Activated CD4-positive, alpha-beta T cell treated with anti-CD3 and anti-CD28 coated beads, Interleukin-10, Interleukin-2, amounts not matched to agents 100 ng/mL and 50 ng/mL, durations not matched to agents 16 hours and 8 hours (primary cell): ENCODE results near the gene MORN1.

Experiments used
- DNase-seq: peaks from one replicate; pipeline ENCODE4 v3.0.0-alpha.2; 2020

The MORN1 gene

DNA sequence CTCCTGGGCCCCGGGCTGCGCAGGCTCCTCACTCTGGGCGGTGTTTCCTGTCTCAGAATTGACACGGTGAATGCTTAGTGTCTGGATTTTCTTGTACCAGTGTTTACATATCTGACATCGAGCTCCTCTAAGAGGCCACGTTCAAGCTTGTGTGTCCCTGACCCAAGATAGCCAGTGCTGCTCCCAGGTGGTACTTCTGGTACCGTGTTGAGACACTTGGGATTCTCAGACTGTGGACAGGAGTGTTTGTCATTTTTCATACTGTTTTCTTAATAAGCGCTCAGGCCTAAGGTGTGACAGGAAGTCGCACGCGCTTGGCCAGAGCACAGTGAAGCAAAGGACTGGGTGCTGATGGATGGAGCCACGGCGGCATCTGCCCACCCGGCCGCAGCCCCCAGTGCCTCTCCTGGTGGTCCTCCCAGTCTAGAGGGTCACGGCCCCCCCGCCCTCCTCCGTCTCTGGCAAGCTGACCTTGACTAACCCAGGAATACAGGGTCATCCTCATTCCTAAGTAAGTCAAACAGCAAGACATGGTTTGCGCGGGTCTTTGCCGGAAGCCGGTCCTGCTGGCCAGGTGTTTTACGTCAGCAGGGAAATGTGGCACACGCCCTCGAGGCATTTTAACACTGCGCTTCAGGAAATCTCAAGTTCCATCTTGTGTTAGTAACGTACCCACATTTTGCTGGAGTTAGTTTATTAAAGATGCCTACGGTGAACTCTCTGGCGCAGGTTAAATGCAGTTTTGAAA, 13.0 kb upstream of the MORN1 start:
- DNase-seq: no peak

DNA sequence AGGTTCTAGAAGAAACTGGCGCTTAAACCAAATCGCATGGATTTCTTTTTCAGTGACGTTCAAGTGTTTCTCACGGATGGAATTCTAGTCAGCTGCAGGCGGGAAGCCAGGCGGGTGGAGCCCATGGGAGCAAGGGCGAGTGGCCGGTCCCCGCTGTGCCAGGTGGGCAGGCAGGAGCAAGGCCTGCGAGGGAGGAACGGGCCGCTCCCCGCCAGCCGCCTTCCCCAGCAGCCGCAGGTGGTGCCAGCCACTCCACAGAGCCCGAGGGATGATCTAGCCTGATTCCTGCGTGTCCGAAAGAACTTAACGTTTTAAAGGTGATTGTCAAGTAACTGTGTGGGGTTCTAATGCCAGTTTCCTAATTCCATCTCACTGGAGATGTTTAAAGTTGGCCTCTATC, 11.9 kb upstream of the MORN1 start:
- no peak for DNase-seq

DNA sequence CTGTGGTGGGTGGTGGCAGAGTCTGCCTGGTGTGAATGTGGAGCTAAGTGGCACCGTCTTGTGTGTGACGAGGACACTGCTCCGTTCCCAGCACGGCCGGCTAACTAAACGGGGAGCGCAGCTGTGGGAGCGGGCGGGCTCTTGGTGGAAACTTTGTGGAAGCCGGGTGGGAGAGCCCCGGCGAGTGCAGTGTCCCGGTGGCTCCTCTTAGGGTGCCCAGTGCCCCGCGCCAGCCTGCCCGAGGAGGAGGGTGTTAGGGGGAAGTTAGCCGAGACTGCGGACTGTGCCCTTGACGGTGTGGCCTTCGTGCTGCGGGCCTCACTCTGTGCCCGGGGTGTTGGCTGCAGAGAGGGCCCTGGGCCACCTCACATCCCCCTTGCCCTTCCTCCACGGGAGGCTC, 11.1 kb upstream of the MORN1 start:
- DNase-seq: no peak

DNA sequence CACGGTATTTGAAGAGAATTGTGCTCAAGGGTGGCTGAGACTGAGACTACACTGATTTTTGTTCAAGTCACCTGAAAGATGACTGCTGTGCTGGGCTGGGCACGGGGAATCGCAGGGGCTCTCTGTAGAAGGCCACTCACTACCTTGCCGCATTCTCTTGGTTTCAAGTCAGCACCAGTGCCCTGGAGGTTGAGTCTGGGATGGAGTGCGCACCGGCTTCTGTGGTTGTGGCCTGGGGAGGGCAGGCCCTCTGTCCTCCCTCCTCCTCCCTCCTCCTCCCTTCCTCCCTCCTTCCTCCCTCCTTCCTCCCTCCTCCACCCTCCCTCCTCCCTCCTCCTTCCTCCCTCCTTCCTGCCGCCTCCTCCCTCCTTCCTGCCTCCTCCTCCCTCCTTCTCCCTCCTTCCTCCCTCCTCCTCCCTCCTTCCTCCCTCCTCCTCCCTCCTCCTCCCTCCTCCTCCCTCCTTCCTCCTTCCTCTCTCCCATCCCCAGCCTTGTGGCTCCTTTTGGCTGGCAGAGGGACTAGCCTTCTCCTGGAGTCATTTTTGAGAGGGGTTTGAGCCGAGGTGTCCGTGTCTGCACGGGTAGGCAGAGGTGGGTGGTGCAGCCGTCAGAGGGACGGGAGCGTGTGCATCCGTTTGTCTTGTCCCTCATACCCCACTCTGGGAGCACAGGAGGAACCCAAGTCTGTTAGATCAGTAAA, 9.7 kb upstream of the MORN1 start:
- no peak for DNase-seq

DNA sequence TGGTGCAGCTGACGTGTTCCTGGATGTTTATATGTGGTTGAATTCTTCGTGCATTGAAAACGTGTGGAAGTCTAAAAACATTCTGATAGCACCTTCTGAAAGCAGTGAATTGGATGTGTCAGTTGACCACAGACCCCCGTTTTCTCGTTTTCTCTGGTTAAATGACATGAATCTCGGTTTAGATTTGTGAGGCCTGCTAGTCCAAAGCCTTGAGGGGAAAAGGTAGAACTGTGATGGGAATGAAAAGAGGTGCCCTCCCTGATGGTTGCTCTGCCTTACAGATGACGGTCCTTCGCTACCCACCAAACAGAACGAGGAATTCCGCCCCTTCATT, 9.2 kb upstream of the MORN1 start:
- DNase-seq: no peak

DNA sequence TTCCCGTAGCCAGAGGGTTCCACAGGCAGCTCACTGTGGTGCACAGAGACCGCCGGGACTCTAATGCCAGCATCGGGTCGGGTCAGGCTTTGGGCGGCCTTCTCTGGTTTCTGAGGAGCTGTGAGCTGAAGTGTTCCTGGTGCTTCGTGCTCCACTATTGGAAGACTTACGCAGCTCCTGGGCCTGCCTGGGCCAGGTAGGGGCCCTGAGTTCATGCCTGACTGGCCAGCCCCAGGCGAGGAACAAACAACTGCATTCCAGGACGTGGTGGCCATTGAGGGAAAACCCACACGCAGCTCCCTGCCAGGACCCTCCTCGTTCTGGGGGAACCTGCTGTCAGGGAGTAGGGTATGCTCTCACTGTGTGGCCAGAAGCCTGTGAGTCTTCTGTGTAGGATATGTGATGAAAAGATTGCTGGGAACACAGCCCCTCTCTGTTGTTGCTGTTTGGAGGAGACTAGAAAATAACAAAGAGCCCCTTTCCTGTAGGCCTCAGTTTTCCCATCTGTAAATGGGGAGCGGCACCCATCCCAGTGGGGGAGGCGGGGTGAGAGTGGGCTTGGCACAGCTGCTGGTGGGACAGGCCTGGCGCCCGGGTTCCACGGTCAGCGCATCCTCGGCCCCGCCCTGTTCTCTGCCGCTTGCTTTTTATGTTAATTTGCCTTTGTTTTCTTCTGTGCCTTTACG, 8.7 kb upstream of the MORN1 start:
- DNase-seq: no peak

DNA sequence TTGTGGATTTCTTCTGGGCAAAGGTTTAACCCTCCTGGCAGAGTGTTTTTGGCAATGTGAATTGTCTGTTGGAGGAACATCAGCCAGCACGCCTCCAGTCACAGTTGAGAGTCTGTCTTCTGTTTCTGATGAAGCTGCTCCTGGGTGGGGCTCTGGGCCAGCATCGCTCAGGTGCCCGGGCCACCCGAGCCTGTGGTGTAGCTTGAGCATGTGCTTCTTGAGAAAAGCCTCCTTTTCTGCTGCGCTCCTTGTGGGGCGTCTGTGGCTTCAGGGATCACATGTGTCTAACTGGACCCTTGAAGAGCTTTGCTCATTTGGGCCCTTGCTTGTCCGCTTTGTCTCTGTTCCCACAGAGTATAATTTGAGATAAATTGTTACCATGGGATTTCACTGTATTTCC, 7.5 kb upstream of the MORN1 start:
- no peak for DNase-seq

DNA sequence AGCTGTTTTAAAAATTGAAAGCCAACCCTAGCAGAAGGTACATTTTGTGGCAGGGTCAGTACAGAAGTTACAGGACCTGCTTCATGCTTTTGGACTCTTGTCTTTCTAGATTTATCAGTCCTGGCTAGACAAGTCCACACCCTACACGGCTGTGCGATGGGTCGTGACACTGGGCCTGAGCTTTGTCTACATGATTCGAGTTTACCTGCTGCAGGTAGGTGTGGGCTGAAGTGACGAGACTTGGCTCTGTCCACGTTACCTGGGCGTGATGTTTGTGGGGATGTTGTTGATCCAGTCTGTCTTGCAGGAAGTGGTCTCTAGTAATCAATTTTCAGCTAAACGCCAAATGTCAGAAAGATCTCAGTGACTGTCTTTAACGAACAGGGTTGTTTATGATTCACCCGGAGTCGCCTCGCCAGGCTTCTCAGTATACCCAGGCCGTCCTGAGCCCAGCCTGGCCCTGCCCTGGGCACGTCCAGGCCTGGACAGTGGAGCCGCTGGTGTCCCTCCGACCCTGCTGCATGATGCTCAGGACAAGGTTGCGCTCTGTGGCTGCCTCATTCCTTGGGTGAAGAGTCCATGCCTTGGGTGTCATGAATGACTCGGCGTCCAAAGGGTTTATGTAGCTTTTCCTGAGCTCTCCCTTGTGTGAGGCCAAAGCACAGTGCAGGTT, 5.8 kb upstream of the MORN1 start:
- DNase-seq: no peak

DNA sequence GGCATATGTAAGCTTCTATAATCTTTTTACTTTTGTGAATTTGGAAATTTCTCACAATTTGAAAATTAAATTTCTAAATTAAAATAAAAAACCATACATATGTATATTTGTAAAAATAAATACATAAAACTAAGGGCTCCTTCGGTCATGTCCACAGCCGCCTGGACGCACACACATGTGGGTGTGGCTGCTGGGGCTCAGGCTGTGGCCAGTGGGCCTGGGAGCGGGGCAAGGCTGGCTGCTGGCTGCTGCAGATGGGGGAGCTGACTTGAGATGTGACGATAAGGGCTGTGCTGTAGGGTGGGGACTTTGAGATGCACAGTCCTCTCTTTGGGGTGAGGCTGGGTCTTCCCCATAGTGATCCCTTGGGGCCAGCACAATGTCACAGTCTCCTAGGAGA, 5.1 kb upstream of the MORN1 start:
- no peak for DNase-seq

DNA sequence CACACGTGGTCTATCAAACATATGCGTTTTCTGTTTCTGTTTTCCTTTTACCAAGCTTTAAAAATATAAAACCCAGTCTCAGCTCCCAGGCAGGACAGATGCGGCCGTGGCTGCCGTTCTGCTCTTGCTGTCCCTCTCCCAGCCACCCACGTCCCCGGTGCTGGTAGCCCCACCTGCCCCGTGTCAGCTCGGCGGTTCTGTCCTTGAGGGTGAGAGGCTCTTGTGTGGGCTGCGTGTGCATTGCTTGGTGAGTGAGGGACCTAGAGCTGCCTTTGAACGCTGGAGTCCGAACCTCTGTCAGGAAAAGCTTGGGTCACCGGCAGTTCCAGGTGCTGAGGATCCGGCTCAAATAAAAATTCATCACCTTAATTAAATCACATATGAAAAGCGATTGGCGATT, 4.7 kb upstream of the MORN1 start:
- no peak for DNase-seq

DNA sequence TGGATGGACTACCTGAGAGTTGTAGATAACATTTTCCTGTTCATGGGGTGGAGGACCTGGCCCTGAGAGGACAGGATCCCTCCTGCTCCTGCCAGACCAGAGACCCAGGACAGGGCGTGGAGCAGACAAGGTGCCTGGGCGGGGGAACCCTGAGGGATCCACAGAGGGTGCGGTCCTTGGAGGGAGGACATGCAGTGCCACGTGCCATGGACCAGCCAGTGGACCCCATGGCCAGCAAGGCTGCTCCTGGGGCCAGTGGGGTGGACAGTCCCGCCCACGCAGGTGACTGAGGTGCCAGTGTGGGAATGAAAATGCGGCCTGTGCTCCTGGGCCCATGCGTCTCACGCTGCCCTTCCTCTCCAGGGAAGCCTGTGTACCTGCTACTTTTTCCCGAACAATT, 3.9 kb upstream of the MORN1 start:
- no peak for DNase-seq

DNA sequence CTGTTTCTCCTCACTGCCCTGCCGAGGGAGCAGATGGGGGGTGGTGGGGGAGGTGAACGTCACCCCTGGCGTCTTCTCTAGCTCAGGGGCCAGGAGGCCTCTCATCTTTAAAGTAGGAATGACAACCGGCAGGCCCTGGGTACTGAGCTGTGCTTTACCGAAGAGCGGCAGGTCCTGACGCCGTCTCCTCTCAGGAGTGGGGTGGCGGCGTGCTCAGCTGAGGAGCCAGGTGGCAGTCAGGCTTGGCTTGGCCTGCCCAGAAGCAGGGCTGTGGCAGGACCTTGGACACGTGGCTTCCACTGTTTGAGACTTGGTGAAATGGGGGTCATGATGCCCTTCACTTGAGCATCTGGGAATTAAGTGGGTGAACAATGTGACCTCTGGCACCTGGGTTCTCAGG, 3.4 kb upstream of the MORN1 start:
- DNase-seq: no peak

DNA sequence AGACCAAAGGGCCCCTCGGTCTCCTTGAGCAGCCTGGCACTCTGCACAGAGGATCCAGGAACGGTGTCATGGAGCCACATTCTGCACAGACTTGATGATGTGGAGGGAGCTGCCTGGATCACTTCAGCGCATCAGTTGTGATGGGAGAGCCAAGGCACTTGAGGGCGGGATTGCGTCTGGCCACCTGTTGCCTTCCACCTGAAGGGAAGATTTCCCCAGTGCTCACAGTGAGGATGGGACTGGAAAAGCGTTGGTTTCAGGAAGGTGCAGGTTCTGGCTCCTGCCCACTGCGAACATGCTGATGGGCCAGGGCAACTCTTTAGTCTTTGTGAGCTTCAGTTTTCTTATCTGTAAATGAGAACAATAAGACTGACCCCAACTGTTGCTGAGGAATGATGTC, 2.9 kb upstream of the MORN1 start:
- no peak for DNase-seq

DNA sequence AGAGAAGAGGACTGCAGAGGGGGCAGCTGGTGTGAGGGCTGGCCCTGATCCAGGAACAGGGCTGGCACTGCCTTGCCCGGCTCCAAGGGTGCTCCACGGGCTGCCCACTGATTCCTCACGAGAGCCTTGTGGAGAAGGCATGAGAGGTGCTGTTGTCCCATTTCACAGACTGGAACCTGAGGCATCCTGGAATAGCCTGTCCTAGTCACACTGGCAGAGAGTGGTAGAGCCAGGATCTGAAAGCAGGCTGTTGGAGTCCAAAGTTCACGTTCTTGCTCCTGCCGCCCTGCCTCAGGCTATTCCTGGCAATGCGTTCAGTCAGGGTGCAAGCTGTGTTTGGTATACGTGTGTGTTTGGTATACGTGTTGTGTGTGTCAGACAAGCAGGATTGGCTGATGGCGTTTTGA, 2.1 kb upstream of the MORN1 start:
- no peak for DNase-seq

DNA sequence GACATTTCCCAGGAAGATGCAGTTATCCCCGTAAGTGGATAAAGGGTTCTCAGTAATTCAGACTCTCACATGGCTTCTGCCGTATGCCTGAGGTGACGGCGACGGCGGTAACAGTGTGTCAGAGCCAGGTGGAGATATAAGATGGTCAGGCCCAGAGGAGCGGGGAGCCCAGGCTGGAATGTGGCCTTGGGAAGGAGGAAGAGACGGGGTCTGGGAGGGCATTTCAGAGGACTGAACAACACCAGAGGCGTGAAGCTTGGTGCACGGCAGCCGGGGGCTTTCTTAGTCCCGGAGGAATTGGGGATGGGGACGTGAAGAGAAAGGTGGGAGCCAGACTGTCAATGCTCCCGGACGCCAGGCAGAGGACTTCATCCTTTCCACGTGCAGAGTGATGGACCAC, 1.3 kb upstream of the MORN1 start:
- DNase-seq: no peak

DNA sequence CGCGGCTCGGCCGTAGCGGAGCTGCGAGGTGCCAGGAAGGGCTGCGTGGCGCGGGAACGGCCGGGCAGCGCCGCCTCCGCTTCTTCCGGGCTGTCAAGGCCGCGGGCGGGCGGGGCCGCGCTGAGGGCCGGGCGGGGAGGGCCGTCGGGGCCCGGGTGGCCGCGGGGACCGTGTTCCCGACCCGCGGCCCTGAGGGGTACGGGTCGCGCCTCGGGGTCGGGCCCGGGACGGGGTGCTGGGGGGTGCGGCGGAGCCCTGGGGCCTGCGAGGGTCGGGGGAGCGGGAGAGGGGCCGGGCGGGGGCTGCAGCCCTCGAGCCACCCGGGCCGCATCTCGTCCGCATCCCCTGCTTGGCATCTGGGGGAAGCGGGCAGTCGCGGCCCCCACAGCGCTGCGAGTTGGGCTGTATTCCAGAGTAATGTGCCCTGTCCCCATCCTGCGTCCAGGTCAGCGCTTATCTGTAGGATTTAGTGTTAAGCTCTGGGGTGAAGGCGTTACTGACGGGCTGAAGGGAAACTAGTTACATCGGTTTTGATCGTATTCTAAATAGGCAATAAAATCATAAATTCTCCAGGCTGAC, 666 bp upstream of the MORN1 start:
- no peak for DNase-seq

DNA sequence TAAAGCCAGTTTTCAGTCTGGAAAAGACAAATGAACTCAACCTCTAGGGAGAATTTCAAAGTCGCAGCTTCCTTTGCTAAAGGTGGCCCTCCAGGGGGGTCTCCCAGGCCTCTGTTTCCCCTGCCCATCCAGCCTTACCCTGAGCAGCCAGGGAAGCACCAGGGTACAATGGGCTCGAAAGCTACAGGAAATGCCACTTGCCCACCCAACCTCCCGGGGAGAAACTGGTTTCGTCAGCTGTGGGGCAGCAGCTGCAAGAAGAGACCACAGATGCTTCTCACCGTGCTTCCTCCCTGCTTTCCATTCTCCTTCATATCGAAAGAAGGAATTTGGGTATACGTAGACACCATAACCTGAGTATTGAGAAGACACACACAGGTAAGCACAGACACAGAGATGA, 1.7 kb downstream of the MORN1 start:
- DNase-seq: no peak

DNA sequence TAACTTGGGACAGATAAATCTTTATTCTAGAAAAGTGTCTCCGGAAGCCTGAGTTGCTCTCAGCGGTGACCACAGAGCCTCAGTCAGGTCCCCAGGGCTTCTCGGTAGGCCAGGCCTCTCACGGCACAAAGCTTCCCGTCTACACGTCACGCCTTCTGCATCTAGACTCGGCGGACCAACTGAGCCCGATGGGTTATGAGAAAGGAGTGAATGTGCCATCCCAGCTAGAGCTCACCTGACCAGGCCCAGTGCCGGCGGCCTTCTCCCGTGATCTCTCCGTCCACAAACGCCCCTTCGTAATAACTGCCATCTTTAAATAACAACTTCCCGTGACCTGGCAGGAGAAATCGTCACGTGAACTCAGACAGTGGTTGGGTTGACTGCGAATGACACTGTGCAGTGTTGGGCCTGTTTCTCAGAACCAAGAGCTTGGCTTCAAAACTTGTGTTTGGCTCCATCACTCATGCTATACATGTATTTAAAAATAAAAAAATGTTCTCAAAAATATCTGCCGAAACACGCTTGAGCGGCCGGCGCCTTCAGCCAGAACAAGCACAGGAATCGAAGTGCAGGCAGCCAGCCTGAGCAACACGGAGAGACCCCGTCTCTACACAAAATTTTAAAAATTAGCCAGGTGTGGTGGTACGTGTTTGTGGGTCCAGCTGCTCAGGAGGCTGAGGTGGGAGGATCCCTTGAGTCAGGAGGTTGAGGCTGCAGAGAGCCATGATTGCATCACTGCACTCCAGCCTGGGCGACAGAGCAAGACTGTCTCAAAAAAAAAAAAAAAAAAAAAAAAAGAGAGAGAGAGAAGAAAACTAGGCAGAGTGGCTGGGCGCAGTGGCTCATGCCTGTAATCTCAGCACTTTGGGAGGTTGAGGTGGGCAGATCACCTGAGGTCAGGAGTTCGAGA, 3.1 kb downstream of the MORN1 start:
- DNase-seq: no peak

DNA sequence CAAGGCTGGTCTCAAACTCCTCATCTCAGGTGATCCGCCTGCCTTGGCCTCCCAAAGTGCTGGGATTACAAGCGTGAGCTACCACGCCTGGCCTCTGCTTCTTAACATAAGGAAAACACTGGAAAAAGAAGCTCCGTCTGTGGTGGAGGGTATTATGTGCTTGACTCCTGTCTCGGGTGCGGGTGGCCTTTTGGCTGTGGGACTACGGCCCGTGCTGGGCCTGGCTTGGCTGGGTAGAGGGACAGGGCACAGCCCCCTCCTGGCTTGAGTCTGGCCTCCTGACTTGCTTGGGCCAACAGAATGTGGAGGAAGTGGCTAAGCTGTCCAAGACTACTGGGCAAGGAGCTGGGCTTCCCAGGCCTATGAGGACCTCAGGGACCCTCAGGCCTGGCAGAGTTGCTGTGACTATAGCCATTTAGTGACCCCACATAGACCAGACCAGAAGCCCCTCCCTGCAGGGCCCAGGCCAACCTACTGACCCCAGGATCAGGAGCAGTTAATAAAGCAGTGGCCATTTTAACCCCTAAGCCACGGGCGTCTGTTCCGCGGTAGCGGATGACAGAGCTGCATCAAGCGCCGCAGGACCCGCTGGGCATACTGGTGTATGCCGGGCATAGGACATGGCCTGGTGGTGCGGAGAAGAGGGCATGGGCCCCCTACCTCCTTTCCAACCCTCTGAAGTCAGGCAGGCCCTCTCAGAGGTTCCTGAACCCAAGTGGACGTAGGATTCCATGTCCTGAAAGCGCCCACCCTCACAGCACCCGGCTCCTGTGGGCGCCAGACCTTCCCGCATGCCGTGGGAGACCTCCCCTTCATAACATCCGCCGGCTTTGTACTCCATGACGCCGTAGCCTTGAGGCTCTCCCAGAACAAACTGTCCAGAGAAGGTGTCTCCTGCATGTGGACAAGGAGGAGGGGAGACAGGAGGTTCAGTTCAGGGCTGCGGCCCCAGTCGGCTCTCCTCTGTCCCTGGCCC, 4.4 kb downstream of the MORN1 start:
- DNase-seq: no peak

DNA sequence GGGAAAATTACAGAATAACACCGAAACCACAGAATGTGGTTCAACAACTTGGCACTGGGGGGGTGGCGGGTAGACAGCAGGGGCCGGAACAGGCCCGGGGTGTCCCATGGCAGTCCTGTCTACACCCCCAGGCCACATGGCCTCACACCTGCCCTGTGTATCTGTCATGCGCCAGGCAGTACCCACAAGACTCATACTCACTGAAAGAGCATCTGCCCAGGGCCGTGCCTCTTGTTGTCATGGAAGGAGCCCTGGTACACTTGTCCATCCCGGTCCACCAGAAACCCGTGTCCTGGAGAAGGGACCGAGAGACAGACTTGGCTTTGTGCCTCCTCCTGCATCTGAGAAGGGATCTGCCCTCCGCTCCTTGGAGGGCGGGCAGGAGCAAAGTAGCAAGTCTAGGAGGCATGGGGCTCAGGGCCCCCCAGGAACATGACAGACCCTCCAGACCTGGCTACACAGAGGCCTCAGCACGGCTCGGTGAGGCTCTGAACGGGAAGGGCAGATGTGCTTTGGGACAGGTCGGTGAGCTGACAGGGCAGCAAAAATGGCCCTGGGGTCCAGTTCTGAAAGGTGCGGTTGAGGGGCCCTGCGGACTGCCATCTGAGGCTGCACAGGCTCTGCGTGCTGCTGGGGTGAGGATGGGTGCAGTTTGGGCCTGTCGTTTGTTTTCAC, 5.6 kb downstream of the MORN1 start:
- DNase-seq: no peak
